Measurements from ENCODE around the gene BAHD1.

Gene BAHD1

DNA sequence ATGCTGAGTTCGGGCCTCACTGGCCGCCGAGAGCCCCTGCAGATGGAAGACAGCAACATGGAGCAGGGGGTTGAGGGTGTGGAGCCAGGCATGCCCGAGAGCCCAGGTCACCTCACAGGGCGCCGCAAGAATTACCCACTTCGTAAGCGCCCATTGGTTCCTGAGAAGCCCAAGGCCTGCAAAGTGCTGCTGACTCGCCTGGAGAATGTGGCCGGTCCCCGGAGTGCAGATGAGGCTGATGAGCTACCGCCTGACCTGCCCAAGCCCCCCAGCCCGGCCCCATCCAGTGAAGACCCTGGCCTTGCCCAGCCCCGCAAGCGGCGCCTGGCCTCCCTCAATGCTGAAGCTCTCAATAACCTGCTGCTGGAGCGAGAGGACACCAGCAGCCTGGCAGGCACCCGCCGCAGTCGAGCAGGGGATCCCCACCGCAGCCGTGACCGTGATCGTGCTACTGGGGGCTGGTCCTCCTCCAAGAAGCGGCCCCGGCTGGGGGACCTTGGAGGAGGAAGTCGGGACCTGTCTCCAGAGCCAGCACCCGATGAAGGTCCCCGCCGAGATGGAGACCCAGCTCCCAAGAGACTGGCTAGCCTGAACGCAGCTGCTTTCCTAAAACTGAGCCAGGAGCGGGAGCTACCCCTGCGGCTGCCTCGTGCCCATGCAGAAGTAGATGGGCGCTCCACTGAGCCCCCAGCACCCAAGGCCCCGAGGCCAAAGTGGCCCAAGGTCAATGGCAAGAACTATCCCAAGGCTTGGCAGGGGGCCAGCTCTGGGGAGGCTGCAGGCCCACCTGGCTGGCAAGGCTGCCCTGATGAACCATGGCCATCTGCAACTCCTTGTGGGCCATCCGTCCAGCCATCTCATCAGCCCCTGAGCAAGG, 18.0 kb downstream of the BAHD1 start:
- H3K9ac ChIP-seq = no peak overlapping the region
- H3K27me3 ChIP-seq (ENCODE audit: control insufficient read depth, insufficient read depth, low read length) = no peaks in the 10 kb centered on the region
- no peak for TF ChIP-seq CTCF (IDR thresholded peaks at IDR 0.05)
- peaks cover 6% of the 10 kb centered on the region for H3K79me2 ChIP-seq
- no peaks in the 10 kb centered on the region for H3K36me3 ChIP-seq (ENCODE audit: control insufficient read depth, insufficient read depth, low read length)
- no peaks in the 10 kb centered on the region for H3K4me1 ChIP-seq
- H2AFZ ChIP-seq = no peak overlapping the region
- no peaks in the 10 kb centered on the region for H3K9me3 ChIP-seq (ENCODE audit: control insufficient read depth, low read length)
- H3K4me3 ChIP-seq (ENCODE audit: low read depth, low read length) = no peak overlapping the region
- no peak overlapping the region for H3K4me2 ChIP-seq (ENCODE audit: low read length)
- H3K27ac ChIP-seq = no peak overlapping the region

GRCh38 chr15:40459391-40460015, 18.8 kb downstream of the BAHD1 start:
- Histone ChIP-seq H3K36me3 (ENCODE audit: control insufficient read depth, insufficient read depth, low read length) (no peaks in the 10 kb centered on the region), H3K4me2 (ENCODE audit: low read length) (no peak overlapping the region), H2AFZ (no peak overlapping the region), H3K79me2 (peaks cover 6% of the 10 kb centered on the region), H3K4me3 (ENCODE audit: low read depth, low read length) (no peak overlapping the region), H3K27me3 (ENCODE audit: control insufficient read depth, insufficient read depth, low read length) (no peaks in the 10 kb centered on the region), H3K27ac (no peak overlapping the region), H3K4me1 (no peaks in the 10 kb centered on the region), H3K9me3 (ENCODE audit: control insufficient read depth, low read length) (no peaks in the 10 kb centered on the region), H3K9ac (no peak overlapping the region)
- TF ChIP-seq CTCF (IDR thresholded peaks at IDR 0.05) = no peak

- H3K9ac ChIP-seq = no peak overlapping the region
These were observed 19.7 kb downstream of the BAHD1 start for GRCh38 chr15:40460404-40460803.

GRCh38 chr15:40461958-40462357, 21.2 kb downstream of the BAHD1 start:
- no peaks in the 10 kb centered on the region for H3K4me1 ChIP-seq
- H3K36me3 ChIP-seq (ENCODE audit: control insufficient read depth, insufficient read depth, low read length) = no peaks in the 10 kb centered on the region
- no peak for TF ChIP-seq CTCF (IDR thresholded peaks at IDR 0.05)

More at GRCh38 chr15:40460404-40460803, 19.7 kb downstream of the BAHD1 start:
- H3K4me2 ChIP-seq (ENCODE audit: low read length) = no peak overlapping the region
- H3K79me2 ChIP-seq = peaks cover 6% of the 10 kb centered on the region
- no peak for TF ChIP-seq CTCF (IDR thresholded peaks at IDR 0.05)
- no peaks in the 10 kb centered on the region for H3K9me3 ChIP-seq (ENCODE audit: control insufficient read depth, low read length)
- H3K27me3 ChIP-seq (ENCODE audit: control insufficient read depth, insufficient read depth, low read length) = no peaks in the 10 kb centered on the region
- H3K36me3 ChIP-seq (ENCODE audit: control insufficient read depth, insufficient read depth, low read length) = no peaks in the 10 kb centered on the region
- no peak overlapping the region for H3K27ac ChIP-seq
- H3K4me1 ChIP-seq = no peaks in the 10 kb centered on the region
- H3K4me3 ChIP-seq (ENCODE audit: low read depth, low read length) = no peak overlapping the region
- no peak overlapping the region for H2AFZ ChIP-seq

More at GRCh38 chr15:40461958-40462357, 21.2 kb downstream of the BAHD1 start:
- Histone ChIP-seq H3K9me3 (ENCODE audit: control insufficient read depth, low read length) (no peaks in the 10 kb centered on the region), H3K27ac (no peak overlapping the region), H3K79me2 (peaks cover 2% of the 10 kb centered on the region), H2AFZ (no peak overlapping the region), H3K4me3 (ENCODE audit: low read depth, low read length) (no peak overlapping the region), H3K27me3 (ENCODE audit: control insufficient read depth, insufficient read depth, low read length) (no peaks in the 10 kb centered on the region), H3K9ac (no peak overlapping the region), H3K4me2 (ENCODE audit: low read length) (no peak overlapping the region)
